ENCODE data around the gene FYN.

GRCh38 chr6:111738156-111738555 lies 135.1 kb downstream of the FYN start:
- TF ChIP-seq EZH2 (IDR thresholded peaks at IDR 0.05; ENCODE audit: borderline replicate concordance, low read depth, low read length, poor library complexity, severe bottlenecking), result no peak
- TF ChIP-seq CTCF (conservative IDR thresholded peaks at IDR 0.05; ENCODE audit: low read depth, low read length), result no peak
